NCI-H446 (cell line): ENCODE measurements around the gene ANKRD65.
A peak's percentile ranks its signal among the peaks of the same experiment; 100 is the strongest.
"Not testable (repeated sequence)": the region's sequence is repeated elsewhere in the genome, so short reads cannot be mapped to it uniquely, and the experiment has no call there.

Experiments used
- DNase-seq, 2 experiments: peaks; one replicate each; lab custom pipeline; 2025; lab: John Stamatoyannopoulos, UW

The ANKRD65 gene

DNA sequence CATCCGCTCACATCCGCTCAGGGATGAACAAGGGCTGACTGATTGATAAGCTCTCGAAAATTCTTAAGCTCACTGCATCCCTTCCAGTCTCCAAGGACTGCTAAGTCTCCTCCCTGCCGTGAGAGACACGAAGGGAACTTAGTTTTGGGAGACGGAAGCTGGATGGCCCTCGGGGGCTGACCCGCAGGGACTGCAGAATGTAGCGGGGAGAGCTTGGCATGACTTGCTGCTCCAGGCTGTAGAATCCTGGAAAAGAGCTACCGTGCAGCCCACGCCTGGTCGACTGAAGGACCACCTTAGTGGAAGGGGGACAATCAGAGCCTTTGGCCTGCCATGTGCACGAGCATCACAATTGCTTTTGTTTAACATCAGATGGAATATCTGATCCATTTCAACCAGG is 5.3 kb downstream of the ANKRD65 start:
- no peak for DNase-seq

DNA sequence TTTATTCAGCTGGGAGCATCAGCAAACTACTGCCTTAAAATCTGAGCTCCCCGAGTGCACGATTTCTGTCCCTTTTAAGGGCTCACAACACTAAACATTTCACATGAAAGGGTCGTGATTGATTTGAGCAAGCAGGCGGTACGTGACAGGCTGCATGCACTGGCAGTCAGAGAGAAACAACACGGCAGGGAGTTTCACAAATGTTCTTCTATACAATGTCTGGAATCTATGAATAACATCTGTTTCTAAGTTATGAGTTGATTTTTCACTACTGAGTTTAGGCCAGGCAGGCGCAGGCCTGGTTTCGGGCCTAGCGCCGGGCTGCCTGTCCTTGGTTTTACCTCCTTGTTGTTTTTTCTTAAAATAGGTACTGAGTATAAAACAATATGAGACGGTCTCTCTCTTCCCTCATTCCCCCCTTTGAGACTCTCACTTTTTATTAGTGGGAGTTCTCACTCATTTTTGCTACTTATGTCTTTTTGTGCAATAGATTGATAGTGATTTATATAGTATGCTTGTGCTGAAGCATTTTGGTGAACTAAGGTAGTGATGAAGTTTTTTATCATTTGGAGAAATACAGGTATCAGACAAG is 8.7 kb downstream of the ANKRD65 start:
- DNase-seq = not testable (repeated sequence)

- no peak for DNase-seq
These were observed 9.4 kb downstream of the ANKRD65 start for GRCh38 chr1:1411626-1412025.

GRCh38 chr1:1410238-1410637 is 10.8 kb downstream of the ANKRD65 start:
- DNase-seq = not testable (repeated sequence)

GRCh38 chr1:1407636-1408318 is 13.3 kb downstream of the ANKRD65 start:
- no peak for DNase-seq

- DNase-seq = peak; percentile 87 to 96
These were observed 14.0 kb downstream of the ANKRD65 start, which contains the start of gene MRPL20 for GRCh38 chr1:1406821-1407635. MRPL20 (minus strand) TSS chr1:1407293; CDS start chr1:1407217, 76 bp downstream.

GRCh38 chr1:1406101-1406820 is 14.8 kb downstream of the ANKRD65 start:
- DNase-seq = no peak

DNA sequence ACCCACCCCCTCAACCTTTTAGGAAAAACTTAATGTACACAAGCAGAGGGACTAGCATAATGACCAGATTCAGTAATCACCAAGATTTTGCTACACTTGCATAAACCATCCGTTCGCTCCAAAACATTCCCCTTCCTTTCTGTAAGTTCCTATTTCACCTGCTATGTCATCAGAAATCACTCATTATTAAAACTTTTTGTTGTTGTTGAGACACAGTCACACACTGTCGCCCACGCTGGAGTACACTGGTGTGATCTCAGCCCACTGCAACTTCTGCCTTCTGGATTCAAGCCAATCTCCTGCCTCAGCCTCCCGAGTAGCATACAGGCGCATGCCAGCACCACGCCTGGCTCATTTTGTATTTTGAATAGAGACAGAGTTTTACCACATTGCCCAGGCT is 17.4 kb downstream of the ANKRD65 start:
- no peak for DNase-seq

DNA sequence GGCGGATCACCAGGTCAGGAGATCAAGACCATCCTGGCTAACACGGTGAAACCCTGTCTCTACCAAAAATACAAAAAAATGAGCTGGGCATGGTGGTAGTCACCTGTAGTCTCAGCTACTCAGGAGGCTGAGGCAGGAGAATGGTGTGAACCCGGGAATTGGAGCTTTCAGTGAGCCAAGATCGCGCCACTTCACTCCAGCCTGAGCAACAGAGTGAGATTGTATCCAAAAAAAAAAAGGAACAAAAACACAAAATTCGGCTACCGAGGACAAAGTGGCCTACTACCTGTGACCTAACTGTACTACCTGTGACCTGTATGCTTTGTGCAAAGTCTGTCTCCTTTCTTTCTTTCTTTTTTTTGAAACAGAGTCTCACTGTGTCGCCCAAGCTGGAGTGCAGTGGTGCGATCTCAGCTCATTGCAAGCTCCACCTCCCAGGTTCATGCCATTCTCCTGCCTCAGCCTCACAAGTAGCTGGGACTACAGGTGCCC is 18.1 kb downstream of the ANKRD65 start:
- DNase-seq = not testable (repeated sequence)

DNA sequence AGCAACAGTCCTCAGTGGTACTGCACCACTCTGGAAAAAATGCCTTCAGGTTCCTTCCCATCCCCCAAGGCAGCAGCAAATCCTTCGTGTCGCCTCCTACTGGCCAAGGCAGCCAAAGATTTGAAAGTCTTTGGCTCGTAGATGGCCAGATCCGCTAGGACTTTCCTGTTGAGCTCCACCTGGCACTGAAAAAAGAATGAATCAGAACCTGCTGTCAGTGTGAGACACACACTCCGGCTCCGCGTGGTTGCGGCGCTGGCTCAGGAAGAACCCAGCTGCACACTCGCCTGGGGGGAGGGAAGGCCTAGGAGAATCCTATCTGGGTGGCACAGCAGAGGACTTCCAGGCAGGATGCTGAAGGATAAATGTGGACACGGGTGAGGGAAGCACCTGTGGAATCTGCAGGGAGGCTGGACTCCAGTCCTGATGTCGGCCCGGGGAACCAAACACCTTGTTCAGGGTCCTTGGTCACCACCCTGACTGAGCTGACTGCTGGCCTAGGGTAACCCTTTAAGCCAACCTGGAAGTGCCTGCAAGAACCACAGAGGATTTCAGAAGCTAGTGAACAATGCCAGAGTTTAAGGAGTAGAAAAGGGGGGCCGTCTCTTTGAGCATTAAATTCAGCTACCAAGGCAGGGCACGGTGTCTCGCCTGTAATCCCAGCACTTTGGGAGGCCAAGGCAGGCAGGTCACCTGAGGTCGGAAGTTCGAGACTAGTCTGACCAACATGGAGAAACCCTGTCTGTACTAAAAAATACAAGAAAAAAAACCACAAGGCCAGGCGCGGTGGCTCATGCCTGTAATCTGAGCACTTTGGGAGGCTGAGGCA is 18.8 kb downstream of the ANKRD65 start:
- peak in 1 of 2 experiments; percentile 59 for DNase-seq

GRCh38 chr1:1401457-1402010 is 19.5 kb downstream of the ANKRD65 start:
- no peak for DNase-seq

DNA sequence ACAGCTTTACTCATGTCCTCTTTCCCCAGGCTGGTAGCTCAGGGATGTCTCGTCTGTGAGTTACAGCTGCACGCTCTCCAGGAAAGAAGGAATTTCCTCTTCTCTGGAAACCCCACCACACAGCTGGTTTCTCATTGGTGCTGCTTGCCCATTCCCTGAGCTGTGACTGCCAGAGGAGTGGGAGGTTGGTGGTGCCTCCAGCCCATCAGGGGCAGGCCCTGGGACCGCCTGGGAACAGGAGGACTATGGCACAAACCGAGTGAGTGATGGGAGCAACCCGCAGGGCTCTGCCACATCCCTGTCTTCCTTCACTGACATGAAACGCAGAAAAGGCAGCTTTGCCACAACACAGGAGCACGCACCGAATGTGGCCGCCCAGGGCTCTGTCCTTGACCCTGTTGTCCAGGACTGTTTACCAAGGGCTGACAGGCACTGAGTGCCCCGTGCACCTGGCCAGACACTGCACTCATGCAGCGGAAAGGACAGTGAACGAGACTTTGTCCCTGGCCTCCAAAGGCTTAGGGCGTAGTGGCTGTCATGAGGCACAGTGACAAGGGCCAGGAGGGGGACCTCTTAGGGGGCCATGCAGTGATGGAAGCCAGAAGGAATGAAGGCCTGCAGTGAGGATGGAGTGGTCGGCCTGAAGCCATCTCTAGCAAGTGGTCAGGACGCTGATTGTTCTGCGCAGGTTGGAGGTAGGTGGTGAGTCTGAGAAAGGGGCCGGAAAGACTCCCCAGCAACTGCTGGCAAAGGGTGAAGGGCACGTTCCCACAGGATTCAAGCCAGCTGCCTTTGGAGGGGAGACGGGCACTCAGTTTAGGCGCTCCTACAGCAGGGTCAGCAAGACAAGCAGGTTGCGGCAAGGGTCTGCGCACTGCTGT is 20.3 kb downstream of the ANKRD65 start:
- DNase-seq = no peak

DNA sequence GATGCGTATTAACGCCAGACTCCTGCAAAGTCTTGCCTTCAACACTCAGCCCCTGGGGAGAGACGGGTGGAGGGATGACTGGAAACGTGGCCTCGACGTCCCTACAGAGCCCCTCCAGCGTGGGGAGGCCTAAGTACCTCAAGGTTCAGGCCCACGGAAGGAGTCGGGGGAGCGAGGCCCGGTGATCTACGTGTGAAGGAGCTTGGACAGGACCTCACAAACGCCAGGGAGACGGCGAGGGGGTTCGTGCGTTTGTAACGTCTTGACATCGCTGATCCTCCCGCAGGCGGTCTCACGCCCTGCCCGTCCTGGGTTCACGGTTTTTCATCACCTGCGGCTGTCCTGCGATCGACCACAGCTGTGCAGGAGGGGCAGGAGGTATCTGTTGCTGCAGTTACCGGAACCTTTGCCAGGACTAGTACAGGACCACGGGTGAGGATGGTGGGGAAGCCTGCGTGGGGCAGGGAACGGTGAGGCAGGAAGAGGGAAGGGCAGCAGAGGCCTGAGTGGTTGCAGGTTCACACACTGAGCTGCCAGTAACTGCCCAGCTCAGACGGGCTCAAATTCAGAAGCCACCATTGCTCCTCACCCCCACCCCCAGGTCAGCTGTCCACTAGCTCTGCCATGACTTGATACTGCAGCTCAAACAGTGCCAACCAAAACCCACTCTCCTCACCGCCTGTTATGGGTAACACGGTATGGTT is 21.1 kb downstream of the ANKRD65 start:
- DNase-seq = no peak

- peak; percentile 98 to 100 for DNase-seq
These were observed 21.7 kb downstream of the ANKRD65 start, which contains the start of gene CCNL2 for GRCh38 chr1:1399187-1399871. CCNL2 (minus strand) TSS chr1:1399335; CDS start chr1:1399306, 29 bp downstream.

- DNase-seq = no peak
These were observed 22.3 kb downstream of the ANKRD65 start for GRCh38 chr1:1398677-1399186.

- no peak for DNase-seq
These were observed 23.1 kb downstream of the ANKRD65 start for GRCh38 chr1:1397839-1398523.

DNA sequence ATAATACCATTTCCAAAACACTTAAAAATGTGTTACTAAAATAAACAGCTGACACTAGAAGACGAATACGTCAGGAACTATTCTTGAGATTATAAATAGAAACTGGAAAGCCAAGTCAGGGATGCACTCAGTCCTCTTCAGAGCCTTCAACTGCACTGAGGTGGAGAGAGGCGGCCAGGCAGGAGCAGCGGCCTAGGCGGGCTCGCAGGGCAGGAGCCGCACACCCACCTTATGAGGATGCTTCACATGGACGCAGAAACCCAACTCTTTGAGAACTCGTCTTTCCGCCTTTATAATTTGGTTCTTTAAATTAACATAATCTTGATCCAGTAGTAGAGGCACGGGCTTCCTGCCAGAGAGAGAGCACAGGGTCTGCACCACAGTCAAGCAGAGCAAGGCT is 25.9 kb downstream of the ANKRD65 start:
- no peak for DNase-seq

GRCh38 chr1:1394116-1394515 is 27.0 kb downstream of the ANKRD65 start:
- DNase-seq = no peak
